HG02678 (cell line): Measurements from ENCODE around the gene COL18A1.
"Not testable (repeated sequence)": the region's sequence is repeated elsewhere in the genome, so short reads cannot be mapped to it uniquely, and the experiment has no call there.

Experiments
- ATAC-seq: cut with Tn5 transposase; IDR thresholded peaks from one replicate; pipeline ENCODE4 v1.9.1; 2021; ENCODE audit warnings: mild to moderate bottlenecking, moderate library complexity; ENCODE audit not compliant: unreplicated experiment

COL18A1 gene

GRCh38 chr21:45438391-45439145, 33.6 kb downstream of the COL18A1 start:
- no peak for ATAC-seq

DNA sequence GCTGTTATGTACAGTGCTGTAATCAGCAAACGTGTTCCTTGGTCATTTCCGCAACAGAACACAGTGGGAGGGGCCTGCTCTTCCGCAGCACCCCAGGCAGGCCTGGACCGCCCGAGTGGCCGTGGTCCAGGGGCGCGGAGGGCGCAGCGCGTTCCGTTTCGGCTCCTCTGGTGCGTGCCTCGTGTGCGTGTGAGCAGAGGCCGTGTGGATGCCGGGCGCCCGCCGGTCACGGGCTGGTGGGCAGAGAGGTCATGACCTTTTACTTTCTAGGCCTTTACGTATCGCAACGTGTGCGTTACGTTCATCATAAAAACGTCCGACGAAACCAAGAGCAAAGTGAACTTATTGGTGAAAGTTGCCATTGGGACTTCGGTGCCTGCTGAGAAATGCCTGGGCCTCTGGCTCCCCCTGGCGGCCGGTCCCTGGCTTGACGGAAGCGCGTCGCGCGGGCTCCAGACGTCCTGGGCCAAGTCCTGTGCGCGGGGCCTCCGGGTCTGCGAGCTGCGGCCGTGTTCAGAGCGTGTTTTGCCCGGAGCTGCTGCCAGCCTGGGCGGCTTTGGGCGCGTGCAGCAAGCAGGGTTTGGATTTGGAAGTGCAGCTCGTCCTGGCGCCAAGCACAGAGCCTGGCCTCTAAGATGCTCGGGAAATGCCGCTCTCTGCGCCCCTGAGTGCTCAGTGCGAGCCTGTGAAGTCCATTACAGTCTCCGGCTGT, 34.4 kb downstream of the COL18A1 start:
- ATAC-seq = peak; percentile 64

- no peak for ATAC-seq
These were observed 35.0 kb downstream of the COL18A1 start for GRCh38 chr21:45439901-45440461.

DNA sequence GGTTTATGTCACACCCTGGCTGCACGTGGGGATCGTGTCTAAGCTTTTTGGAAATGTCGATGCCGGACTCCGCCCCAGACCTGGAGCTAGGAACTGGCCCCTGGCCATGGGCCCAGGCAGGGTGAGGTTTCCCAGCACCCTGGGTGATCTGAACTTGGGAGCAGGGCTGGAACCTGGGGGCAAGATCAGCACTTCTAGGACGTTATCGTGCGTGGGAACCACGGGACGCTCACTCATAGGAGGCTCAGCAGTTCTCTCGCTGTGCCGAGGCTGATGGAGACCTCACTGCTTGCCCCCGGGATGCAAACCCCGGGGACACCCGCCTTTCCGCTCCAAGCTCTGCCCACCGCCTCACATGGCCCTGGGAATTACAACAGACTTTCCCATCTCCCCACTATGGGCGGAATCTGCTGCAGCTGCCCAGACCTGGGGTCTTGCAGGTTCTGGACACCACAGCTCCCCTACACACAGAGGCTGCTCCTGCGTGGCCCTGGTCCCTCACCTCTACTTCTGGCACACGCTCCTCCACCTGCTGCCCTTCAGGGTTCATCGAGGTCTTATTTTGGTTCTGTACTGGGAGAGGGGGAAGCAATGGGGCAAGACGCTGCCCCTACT, 35.9 kb downstream of the COL18A1 start:
- no peak for ATAC-seq

GRCh38 chr21:45441431-45442255, 36.7 kb downstream of the COL18A1 start:
- ATAC-seq = no peak

GRCh38 chr21:45442276-45442675, 37.3 kb downstream of the COL18A1 start:
- ATAC-seq = no peak

- ATAC-seq = not testable (repeated sequence)
These were observed 38.0 kb downstream of the COL18A1 start for GRCh38 chr21:45442686-45443594.

- no peak for ATAC-seq
These were observed 38.7 kb downstream of the COL18A1 start for GRCh38 chr21:45443595-45444181.

- no peak for ATAC-seq
These were observed 39.4 kb downstream of the COL18A1 start for GRCh38 chr21:45444385-45444784.

DNA sequence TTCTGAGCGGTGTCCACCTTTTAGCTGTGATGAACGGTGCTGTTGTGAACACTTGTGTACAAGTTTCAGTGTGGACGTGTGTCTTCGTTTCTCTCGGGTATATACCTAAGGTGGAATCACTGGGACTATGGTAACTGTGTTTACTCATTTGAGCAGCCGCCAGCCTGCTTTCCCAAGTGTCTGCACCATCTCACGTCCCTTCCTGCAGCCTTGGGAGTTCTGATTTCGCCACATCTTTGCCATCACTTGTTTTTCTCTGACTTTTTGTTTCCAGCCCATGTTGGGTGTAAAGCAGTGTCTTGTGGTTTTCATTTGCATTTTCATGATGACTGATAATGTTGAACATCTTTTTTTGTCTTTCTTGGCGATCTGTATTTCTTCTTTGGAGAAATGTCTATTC, 40.4 kb downstream of the COL18A1 start:
- no peak for ATAC-seq

- ATAC-seq = no peak
These were observed 42.9 kb downstream of the COL18A1 start for GRCh38 chr21:45447821-45448220.

DNA sequence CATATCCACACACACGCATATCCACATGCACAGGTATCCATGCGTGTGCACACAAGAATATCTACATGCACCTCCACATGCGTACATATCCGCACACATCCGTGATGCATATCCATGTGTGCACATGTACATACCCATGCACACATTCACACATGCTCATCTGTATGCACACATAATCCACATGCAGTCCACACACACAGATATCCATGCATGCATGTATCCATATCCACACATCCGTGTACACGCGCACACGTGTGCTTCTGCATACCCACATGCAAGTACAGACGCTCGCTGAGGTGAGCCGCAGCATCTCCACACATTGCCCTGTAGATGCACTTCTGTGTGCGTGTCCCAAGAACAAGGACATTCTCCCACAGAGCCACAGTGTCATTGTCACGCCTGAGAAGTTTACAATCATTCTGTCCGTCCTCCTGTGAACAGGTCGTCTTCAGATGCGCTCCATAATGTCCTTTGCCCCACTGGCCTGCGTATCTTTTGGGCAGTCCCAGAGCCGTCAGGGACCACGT, 43.4 kb downstream of the COL18A1 start:
- no peak for ATAC-seq

DNA sequence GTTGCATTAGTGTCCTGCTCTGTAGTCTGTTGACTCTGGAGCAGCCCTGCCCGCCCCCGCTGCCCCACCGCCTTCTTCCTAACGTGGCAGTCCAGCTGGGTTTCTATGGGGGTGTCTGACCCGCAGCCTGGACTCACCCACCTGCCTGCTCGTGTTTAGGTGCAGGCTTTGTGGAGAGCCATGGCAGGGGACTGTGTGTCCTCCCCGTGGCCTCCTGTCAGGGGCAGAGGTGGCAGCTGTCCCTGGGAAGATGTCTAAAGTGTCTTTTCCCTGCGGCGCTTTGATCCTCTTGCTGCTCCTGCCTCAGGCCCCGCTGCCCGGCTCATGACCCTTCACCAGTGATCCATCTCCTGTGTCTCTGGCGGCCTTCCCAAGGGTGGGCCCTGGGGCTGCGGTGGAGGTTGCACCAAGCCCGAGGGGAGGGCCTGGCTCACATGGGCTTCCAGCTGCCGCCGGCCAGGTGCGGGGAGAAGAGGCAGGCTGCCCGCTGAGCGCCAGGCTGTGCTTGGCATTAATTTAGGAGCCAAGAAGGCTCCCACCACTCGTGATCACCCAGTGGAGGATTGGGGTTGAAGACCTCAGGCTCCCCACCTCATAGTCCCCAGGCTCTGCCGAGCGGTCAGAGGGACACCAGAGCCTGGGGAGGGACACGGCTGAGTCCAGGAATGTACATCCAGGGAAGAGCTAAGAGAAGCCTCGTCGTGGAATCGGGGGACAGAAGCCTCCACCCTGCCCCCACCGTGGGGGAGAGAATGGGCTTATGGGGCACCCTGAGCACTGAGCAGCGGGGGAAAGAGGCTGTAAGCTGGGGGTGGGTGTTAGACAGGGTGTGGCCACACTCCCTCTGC, 44.1 kb downstream of the COL18A1 start:
- ATAC-seq = no peak

DNA sequence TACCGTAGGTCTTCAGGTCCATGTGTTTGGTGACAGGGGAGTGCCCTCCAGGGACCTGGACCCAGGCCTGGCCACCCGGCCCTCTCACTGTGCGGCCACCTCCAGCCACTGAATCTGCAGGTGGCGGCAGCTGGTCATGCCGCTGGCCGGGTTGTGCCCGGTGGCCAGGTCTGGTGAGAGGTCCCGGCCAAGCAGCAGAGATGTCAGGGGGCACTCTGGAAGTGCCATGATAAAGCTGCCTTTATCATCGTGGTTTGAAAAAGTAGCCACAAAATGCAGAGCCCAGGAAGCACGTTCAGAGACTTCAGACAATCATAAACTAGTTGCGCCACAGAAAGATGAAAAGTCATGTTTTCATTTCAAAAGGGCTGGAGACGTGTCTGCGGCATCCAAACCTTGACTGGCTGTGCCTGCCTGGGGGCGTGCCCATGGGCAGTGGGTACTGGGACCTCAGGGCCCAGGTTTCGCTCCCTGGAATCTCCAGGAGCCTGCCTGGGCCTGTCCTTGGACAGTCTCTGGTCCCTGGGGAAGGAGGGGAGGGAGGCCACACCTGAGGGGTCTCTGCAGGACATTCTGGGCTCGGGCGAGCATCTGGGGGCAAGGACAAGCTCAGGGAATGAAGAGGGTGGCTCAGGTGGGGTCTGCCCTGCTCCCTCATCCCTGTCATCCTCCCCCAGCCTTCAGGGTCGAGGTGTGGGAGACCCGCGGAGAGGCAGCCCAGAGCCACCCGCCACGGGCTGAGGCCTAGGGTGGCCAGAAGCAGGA, 44.9 kb downstream of the COL18A1 start:
- ATAC-seq = no peak

- no peak for ATAC-seq
These were observed 45.6 kb downstream of the COL18A1 start for GRCh38 chr21:45450423-45451090.

DNA sequence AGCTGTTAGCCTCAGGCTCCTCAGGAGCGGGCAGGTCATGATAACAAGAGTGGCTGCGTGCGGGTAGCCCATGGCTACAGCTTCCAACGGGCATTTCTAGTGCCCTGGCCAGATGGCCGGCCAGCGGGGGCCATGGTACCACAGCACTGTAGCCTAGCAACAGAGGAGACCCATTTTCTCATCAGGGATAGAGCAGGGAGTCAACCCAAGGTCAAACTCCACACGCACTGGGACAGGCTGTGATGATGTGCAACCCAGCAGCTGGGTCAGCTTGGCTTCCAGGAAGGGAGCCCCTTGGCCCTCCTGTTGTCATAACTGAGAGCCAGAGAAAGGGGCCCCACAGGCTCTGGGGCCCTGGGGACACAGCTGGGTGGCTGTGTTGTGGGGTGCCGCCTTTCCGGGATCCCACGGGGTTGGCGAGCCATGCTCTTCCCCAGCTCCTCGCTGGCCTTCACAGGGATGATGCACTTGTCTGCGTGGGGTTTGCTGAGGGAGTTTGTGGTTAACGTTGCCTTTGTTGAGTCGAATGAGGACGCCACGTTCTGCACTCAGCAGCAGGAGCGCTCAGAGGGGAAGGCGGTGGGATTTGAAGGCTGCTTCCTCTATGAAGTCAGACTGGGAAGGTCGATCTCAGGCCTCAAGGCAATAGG, 46.3 kb downstream of the COL18A1 start:
- no peak for ATAC-seq
